GM21825 (cell line): Measurements from ENCODE around the gene IFNA2.
A peak's percentile ranks its signal among the peaks of the same experiment; 100 is the strongest.
"Not testable (repeated sequence)": the region's sequence is repeated elsewhere in the genome, so short reads cannot be mapped to it uniquely, and the experiment has no call there.

Source experiments
- ATAC-seq: cut with Tn5 transposase; IDR thresholded peaks from one replicate; pipeline ENCODE4 v1.9.1; 2021; ENCODE audit warnings: mild to moderate bottlenecking, moderate library complexity; ENCODE audit not compliant: unreplicated experiment

IFNA2 gene

DNA sequence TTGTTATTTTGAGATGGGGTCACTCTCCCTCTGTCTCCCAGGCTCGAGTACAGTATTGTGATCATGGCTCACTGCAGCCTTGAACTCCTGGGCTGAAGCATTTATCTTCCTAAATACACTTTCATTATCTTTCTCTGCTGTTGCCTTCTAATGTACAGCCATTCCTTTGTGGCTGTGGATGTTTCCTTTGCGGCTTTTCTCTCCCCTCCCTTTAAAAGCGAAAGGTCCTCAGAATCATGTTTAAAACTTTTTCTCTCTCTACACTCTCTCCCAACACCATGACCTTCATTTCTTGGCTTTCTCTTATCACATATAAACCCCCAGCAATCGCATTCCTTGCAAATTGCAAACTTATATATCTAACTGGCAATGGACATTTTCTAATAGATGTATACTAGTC, 1.6 kb downstream of the IFNA2 start:
- no peak for ATAC-seq

DNA sequence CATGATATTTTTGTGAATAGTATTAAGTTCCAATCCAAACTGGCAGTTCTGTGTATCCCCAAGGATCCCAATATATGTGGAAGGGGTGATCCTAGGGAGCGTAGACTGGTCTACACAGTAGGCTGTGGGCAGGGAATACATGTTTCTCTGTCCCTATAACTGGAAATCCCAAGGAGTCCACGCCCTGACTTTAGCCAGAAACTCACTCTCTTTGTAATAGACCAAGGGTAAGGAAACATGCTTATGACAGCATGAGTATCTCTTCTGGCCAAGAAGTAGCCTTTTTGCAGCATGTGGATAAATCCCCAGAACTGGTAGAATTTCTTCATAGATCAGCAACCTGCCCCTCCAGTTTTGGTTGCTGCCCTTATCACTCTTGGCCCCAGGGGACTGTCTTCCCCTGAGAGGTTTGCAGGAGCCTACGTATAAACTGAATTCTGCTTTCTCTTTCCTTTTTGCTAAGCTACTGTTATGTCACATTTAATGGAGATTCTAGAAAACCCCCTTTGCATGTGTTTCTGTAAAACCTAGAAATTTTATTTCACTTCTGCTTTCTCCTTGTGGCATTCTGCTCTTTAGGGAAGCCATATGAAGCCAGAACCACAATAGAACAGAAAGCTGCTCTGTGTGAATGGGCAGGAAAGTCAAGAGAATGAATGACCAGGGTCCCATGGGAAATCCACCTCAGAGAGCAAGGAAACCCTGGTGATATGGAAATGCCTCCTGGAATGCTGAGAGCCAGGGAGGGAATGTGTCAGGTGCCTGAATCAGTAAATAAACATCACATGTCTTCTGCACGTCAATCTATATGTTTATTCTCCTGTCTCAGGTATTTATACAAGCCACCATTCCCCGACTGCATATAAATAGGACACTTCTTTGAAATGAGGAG, 3.5 kb downstream of the IFNA2 start:
- peak; percentile 96 for ATAC-seq

DNA sequence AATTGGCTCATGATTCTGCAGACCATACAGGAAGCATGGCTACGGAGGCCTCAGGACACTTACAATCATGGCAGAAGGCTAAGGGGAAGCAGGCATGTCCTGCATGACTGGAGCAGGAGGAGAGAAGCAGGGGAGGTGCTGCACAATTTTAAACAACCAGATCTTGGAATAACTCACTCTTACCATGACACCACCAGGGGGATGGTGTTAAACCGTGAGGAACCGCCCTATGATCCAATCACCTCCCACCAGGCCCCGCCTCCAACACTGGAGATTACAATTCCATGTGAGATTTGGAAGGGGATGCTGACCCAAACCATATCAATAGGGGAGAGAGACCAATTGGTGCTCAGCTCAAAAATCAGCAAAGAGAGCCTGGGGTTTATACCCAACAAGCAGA, 13.7 kb downstream of the IFNA2 start:
- ATAC-seq = not testable (repeated sequence)

DNA sequence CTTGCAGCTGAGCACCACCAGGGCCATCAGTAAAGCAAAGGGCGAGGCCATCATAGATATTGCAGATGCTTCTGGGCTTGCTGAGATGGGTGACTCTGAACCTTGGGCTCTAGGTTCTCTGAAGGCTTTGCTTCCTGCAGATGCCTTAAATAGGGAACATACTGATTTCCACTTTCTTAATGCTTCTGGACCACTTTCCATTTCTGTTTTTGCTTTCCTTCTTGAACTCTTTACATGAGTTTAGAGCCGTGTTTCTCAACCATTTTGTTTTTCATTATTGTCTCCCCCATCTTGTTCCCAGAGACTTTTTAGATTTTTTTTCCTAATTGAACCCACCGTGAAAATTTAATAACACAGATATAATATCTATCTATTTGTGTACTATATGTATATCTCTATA, 17.2 kb downstream of the IFNA2 start, which contains the start of gene IFNA13:
Gene IFNA13, minus strand, starts transcription at position 101 of the 400 bp plus-strand sequence. Its CDS starts 47 bp downstream, at position 54.
- ATAC-seq = no peak

DNA sequence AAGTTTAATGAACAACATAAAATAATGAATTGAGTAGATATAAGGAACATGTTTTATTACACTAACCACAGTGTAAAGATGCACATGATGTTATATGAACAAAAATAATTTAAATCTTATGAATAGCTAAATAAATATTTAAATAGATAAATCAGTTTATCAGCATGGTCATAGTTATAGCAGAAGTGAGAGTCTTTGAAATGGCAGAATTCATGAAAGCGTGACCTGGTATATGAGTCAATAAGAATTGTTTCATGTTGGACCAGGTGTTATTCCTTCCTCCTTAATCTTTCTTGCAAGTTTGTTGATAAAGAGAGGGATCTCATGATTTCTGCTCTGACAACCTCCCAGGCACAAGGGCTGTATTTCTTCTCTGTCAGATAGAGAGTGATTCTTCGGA, 18.0 kb downstream of the IFNA2 start:
- peak; percentile 90 for ATAC-seq

DNA sequence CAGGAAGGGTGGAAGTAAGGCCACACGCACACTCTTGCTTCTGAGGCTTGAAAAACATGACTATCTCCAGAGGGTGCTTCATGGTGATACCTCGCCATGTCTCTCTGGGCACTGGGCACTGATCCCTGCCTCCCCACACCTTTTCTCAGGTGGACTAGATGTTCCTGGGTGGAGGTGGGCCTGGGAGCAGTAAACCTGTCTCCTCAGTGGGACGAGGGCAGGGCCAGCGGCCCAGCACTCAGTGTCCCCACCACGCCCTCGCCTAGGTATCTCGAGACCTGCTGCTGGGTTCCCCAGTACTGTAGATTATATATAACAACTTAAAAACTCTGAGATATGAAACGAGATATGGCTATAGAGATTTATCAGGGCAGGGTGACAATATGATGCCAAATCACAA, 22.9 kb downstream of the IFNA2 start:
- ATAC-seq = no peak

DNA sequence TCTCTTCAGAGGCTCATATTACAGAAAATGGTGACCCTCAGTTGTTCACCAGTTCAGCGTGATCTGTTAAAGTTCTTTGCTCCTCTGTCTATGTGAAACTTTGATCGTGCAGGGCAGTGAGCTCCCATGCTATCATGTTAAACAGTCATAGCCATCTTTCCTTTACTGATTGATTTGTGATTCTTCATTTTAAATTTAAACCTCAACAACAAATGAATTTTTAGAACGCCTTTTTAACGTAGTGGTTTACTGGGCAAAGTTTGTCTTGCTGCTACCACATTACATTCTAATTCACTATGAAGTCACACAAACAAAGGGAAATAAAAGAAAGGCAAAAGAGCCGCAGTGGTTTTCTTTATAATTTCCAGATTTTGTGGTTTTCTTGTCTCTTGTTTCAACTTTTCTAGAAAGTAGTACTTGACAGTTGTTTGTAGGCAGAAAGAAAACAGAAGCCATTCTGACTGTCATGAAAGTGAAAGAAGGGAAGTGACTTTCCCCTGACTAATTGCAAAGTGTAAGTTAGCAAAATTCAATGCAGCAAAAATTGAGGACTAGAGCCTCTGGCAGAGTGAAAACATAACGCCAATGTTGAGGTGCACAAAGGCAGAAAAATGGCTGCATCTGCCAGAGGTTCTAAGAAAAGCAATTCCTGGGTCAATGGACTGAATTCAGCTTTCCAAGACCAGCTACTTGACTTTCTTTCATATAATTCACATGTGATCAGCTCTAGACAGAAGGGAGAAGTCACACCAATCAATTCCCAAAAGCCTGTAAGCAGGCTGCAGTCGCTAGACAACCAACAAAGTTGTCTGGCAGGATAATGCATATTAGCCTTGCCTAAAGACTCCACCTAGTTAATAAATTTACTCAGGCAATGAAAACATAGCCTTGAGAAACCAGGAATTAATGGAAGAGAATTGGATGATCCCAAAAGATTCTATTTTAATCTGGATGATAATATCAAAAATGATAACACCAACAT, 27.4 kb downstream of the IFNA2 start:
- peak; percentile 92 for ATAC-seq

DNA sequence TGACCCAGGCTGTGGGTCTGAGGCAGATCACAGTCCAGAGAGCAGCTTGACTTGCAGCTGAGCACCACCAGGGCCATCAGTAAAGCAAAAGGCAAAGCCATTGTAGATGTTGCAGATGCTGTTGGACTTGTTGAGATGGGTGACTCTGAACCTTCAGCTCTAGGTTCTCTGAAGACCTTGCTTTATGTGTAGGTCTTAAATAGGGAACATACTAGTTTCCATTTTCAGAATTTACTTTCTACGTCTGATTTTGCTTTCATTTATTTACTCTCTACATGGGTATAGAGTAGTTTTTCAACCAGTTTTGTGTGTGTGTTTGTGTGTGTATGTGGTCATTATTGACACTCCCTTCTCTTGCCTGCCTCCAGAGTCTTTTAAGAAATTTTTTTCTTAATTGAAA, 34.4 kb downstream of the IFNA2 start, which contains the start of gene IFNA6:
Gene IFNA6, minus strand, starts transcription at position 101 of the 400 bp plus-strand sequence. Its CDS starts 0 bp downstream, at position 101.
- no peak for ATAC-seq

DNA sequence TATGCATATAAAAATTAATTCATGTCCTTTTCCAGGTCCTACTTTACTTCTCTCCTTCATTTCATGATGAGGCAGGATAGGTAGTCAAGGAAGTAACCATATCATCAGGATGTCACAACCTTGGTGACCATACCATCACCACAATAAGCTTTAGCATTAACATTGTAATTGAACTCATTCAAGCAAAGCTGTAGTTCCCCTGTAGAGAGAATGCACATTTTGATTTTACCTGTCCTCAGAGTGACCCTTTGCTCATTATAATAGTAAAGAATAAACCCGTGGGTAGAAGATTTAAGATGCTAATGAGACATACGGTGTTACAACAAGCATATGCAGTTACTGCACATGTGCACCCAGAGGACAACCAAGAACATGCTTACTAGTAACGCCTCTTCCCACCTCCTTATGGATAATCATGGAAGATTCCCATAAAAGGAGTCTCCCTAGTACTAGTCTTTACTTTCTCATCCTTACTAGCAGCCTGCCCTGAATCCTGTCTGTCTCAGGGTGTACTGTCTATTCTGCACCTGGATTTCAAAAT, 36.7 kb downstream of the IFNA2 start:
- ATAC-seq = no peak

DNA sequence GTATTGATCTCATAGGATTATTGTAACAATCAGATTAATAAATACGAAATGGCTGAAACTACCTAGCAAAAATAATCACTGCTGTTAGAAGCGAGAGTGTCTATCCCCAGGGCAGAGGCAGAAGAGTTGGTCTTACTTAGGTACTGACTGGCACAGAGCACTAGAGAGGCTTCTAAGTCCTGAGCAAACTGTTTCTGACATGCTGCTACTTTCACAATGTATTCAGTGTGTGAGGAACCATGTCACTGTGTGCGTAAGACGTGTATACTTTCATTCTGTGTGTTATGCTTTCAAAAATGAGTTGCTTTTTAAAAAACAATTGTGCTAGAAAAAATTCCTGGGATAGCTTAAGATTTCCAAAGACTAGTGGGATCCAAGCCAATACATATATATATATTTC, 44.5 kb downstream of the IFNA2 start:
- ATAC-seq = no peak

DNA sequence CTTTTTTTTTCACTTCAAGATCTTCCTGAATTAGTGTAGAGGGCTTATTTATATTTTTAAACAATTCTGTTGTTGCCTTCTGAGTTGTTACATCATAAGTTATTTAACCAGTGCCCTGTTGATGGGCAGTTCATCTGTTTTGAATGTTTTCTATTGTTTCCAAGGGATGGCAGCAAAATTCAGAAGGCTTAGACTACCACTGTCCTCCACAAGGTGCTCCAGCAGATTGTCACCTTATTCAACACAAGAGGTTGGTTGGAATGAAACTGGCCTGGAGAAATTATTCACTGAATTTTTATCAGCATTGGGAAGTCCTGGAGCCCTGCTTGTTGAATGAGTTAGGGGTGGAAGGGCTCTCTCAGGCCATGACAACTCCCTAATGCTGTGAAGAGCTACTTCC, 48.7 kb downstream of the IFNA2 start:
- no peak for ATAC-seq

DNA sequence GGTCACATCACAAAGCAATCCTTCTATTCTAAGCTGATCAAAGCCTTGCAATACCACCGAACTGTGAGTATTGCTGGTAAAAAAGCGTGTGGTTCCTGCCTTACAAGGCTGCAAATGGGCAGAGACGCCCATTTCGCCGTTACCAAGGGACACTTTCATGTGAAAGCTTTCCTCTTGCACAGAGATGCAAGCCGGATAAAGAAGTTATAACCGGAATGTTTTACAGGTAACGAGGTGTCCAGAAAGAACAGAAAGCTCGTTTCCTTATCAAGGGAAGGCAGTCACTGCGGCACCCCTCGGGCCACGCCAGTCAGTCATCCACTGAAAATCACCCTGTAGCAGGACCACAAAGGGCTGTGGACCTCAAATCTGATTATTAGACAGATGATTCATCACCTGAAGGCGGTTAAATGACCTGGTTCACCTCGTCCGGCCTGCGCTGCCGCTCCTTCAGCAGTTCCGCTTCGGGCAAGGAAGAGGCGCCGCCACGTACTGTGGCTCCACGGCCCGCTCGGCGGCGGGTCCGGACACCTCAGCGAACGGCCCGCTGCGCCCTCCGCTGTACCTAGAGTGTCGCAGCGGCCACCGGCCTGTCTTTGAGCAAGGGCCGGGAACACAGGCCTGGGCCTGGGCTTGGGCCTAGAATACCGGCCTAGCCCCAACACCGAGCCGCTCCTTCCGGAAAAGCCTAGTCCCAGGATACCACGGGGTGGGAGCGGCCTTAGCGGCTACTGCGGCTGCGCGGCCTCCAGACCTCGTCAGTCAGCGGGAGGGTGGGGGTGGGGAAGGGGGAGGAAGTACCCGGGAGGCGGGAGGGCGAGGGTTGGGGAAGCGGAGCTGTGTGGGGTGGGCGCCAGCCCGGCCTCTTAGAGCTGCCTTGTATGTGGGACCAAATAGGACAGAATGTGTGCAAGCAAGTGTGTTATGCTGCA, 50.2 kb downstream of the IFNA2 start, which contains the start of gene KLHL9:
Gene KLHL9, minus strand, starts transcription at position 704 of the 932 bp plus-strand sequence. Its CDS starts 545 bp downstream, at position 159.
- peak; percentile 87 for ATAC-seq
